HG03469 (cell line): ENCODE measurements around the gene SLC39A5.
"Not testable (repeated sequence)": the region's sequence is repeated elsewhere in the genome, so short reads cannot be mapped to it uniquely, and the experiment has no call there.

Source experiments
- ATAC-seq: cut with Tn5 transposase; IDR thresholded peaks from one replicate; pipeline ENCODE4 v1.9.1; 2021; ENCODE audit warnings: mild to moderate bottlenecking, moderate library complexity, moderate number of reproducible peaks; ENCODE audit not compliant: unreplicated experiment

SLC39A5 gene

DNA sequence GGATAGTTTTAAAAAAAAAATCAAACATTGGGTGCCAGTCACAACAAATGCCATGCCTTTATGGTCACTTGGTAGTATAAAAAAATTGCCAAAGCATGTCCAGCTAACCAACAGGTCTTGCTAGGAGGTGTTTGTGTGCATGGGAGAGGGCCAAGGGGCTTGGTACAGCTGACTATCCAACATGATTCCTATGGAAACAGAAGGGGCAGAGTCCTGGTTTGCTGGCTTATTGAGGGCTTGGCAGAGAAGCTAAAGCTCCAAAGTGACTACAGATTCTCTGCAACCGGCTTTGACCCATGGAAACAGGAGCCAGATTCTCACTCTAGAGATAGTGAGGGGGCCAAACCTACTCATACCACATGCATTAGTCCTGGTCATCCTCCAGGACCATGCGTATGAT, 42.6 kb downstream of the SLC39A5 start:
- not testable (repeated sequence) for ATAC-seq

DNA sequence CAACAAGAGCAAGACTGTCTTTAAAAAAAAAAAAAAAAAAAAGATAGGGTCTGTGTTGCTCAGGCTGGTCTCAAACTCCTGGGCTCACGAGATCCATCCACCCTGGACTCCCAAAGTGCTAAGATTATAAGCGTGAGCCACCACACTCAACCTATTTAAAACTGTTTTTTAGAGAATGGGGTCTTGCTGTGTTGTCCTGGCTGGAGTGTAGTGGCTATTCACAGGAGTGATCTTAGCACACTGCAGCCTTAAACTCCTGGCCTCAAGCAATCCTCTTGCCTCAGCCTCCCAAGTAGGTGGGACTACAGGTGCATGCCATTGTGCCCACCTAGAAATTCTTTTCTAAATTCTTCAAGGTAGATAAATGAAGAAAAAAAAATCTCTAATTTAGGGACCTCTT, 44.4 kb downstream of the SLC39A5 start:
- no peak for ATAC-seq

DNA sequence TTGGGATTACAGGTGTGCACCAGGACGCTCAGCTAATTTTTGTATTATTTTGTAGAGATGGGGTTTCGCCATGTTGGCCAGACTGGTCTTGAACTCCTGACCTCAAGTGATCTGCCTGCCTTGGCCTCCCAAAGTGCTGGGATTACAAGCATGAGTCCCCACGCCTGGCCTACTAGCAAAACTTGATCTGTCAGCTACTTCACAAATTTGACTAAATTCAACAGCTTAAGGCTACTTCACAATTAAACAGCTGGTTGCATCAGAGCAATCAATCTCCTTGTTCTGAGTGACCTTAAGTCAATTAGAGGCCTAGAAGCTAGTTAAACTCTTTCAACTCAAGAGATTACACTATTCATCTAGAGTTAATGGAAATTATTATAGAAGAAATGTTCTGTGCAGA, 49.1 kb downstream of the SLC39A5 start:
- no peak for ATAC-seq

DNA sequence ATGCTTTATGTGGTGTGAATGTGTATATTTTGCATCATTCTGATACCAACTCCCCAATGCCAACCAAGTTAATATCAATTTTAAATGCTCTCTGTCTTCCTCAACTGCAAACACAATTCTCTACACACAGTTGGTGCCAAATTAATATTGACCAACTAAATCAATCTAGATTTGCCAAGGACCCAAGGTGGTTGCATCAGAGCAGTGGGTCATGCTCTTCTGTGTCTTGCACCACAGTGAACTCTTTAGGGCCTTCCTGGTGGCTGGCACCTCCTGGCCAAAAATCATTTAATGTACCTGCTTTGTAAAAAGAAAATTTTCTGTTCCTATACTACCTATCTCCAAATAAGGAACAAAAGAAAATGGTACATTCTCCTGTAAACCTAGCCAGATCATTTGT, 51.0 kb downstream of the SLC39A5 start:
- ATAC-seq: no peak

DNA sequence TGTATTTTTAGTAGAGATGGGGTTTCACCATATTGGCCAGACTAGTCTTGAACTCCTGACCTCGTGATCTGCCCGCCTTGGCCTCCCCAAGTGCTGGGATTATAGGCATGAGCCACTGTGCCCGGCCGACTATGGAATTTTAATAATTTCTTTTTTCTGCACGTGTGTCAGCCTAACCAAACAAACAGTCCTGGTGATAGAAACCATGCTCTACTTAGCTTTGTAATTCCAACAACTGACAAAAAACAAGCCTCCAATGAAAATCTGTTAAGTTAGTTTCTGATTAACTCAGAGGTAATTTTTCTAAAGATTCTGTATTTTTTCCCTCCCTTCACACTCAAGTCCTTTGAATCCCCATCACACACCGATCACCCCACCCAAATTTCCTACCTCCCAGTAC, 52.2 kb downstream of the SLC39A5 start:
- no peak for ATAC-seq

DNA sequence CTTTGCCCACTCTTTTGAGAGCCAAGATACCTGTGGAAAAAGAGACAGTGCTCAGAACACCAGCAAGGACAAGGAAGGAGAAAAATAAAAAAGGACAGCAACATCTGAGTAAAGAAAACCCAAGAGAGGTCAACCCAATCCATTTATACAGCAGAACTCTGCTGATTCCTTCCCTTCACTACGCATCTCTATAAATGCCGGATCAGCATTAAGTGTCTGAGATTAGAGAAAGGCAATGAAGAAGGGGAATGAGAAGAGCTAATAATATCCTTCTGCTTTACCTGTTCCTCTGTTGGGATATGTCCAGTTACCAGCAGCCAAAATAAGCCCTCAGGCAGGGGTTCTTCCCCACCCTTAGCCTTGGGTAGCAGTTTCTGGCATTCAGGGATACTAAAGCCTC, 52.7 kb downstream of the SLC39A5 start:
- ATAC-seq: no peak

DNA sequence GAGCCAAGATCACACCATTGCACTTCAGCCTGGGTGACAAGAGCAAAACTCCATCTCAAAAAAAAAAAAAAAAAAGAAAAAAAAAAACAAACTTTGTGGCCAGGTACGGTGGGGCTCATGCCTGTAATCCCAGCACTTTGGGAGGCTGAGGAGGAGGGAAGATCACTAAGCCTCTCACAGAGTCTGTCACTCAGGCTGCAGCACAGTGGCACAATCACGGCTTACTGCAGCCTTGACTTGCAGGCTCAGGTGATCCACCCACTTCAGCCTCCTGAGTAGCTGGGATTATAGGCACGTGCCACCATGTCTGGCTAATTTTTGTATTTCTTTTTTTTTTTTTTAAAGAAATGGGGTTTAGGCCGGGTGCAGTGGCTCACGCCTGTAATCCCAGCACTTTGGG, 54.4 kb downstream of the SLC39A5 start:
- ATAC-seq: not testable (repeated sequence)

DNA sequence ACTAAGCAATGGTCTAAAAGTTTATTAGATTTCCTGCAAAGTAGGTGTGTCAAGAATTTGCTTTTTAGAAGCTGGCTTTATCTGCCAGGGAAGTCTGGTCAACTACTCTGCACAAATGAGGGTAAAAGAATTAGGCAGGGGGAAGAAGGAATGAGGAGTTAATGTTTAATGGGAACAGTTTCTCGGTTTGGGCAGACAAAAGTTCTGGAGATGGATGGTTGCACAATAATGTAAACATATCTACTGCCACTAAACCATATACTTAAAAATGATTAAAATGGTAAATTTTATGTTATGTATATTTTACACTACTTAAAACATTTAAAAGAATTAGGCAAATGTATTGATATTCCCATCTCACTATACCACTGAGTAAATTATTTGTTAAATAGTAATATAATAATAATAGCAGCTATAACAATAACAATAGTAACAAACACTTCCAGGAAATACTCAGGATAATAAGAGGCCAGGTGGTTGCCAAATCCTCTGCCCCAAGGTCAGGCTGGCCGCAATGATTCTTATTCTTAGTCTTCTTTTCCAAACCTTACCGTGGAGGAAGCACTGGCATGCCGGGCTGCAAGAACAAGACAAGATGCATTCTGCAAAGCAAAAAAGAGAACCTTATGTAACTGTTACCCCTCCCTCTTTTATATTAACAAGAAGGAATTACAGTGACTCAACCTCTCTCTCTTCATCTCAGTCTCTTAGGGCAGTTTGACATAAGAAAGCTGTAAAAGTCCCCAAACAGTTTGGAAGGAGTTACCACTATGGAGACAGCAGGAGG, 56.4 kb downstream of the SLC39A5 start:
- no peak for ATAC-seq
